ENCODE measurements around the gene FBXL7. TPM values are rescaled to one million over a fixed set of nuclear protein-coding genes. Genes with fewer than 3 reads are reported as not detected.

Gene FBXL7
- total RNA-seq, 2 experiments from 2014 or later, result not detected

GRCh38 chr5:15550502-15551112 lies 50.6 kb downstream of the FBXL7 start:
- POLR2A ChIA-PET, result no interaction called here
- H3K27ac ChIP-seq (ENCODE audit: low read depth, low read length, poor library complexity, severe bottlenecking), result no peak overlapping the region

GRCh38 chr5:15551113-15551504 lies 51.1 kb downstream of the FBXL7 start:
- intact Hi-C loops (cut with micrococcal nuclease; ENCODE audit: unreplicated experiment), result no loop called here
- no peak overlapping the region for H3K27ac ChIP-seq (ENCODE audit: low read depth, low read length, poor library complexity, severe bottlenecking)
- H4K20me1 ChIP-seq (ENCODE audit: insufficient read depth, low read length), result no peaks in the 10 kb centered on the region
- no peak for DNase-seq (ENCODE audit: low spot score)
- H2AFZ ChIP-seq (ENCODE audit: low read length), result no peak overlapping the region
- CTCF ChIA-PET (ENCODE audit: unreplicated experiment), result no interaction called here
- no peaks in the 10 kb centered on the region for H3K36me3 ChIP-seq (ENCODE audit: insufficient read depth, low read length)
- POLR2A ChIA-PET, result no interaction called here
- H3K4me2 ChIP-seq (ENCODE audit: low read length), result no peak overlapping the region
- H3K9me2 ChIP-seq (ENCODE audit: insufficient read depth, low read length), result no peaks in the 10 kb centered on the region
- no TSS peak for BruUV-seq (replicated peaks)
- H3K9me3 ChIP-seq (ENCODE audit: low read length), result no peaks in the 10 kb centered on the region
- no peak overlapping the region for H3K4me3 ChIP-seq (ENCODE audit: low read depth, low read length, poor library complexity, severe bottlenecking)
- TF ChIP-seq CTCF (conservative IDR thresholded peaks at IDR 0.05; ENCODE audit: low read length), result no peak
- TF ChIP-seq EZH2phosphoT487 (IDR thresholded peaks at IDR 0.05; ENCODE audit: borderline replicate concordance, low read depth, low read length), result no peak
- no peaks in the 10 kb centered on the region for H3K79me2 ChIP-seq (ENCODE audit: insufficient read depth, low read depth, low read length)
- no peaks in the 10 kb centered on the region for H3K4me1 ChIP-seq (ENCODE audit: insufficient read depth, low read length, poor library complexity, severe bottlenecking)

More at GRCh38 chr5:15550502-15551112, 50.6 kb downstream of the FBXL7 start:
- H3K4me1 ChIP-seq (ENCODE audit: insufficient read depth, low read length, poor library complexity, severe bottlenecking), result no peaks in the 10 kb centered on the region
- CTCF ChIA-PET (ENCODE audit: unreplicated experiment), result no interaction called here
- DNase-seq (ENCODE audit: low spot score), result no peak
- H4K20me1 ChIP-seq (ENCODE audit: insufficient read depth, low read length), result no peaks in the 10 kb centered on the region
- no peaks in the 10 kb centered on the region for H3K36me3 ChIP-seq (ENCODE audit: insufficient read depth, low read length)
- H3K9me2 ChIP-seq (ENCODE audit: insufficient read depth, low read length), result no peaks in the 10 kb centered on the region
- BruUV-seq (replicated peaks), result no TSS peak
- no peaks in the 10 kb centered on the region for H3K79me2 ChIP-seq (ENCODE audit: insufficient read depth, low read depth, low read length)
- H3K4me2 ChIP-seq (ENCODE audit: low read length), result no peak overlapping the region
- H3K4me3 ChIP-seq (ENCODE audit: low read depth, low read length, poor library complexity, severe bottlenecking), result no peak overlapping the region
- no peak overlapping the region for H2AFZ ChIP-seq (ENCODE audit: low read length)
- intact Hi-C loops (cut with micrococcal nuclease; ENCODE audit: unreplicated experiment), result no loop called here
- TF ChIP-seq EZH2phosphoT487 (IDR thresholded peaks at IDR 0.05; ENCODE audit: borderline replicate concordance, low read depth, low read length), result no peak
- TF ChIP-seq CTCF (conservative IDR thresholded peaks at IDR 0.05; ENCODE audit: low read length), result no peak
- no peaks in the 10 kb centered on the region for H3K9me3 ChIP-seq (ENCODE audit: low read length)

- TF ChIP-seq EZH2phosphoT487 (IDR thresholded peaks at IDR 0.05; ENCODE audit: borderline replicate concordance, low read depth, low read length), result no peak
- TF ChIP-seq CTCF (conservative IDR thresholded peaks at IDR 0.05; ENCODE audit: low read length), result no peak
- Histone ChIP-seq H3K79me2 (ENCODE audit: insufficient read depth, low read depth, low read length) (no peaks in the 10 kb centered on the region), H2AFZ (ENCODE audit: low read length) (no peak overlapping the region), H3K27ac (ENCODE audit: low read depth, low read length, poor library complexity, severe bottlenecking) (no peak overlapping the region), H3K36me3 (ENCODE audit: insufficient read depth, low read length) (no peaks in the 10 kb centered on the region), H3K4me1 (ENCODE audit: insufficient read depth, low read length, poor library complexity, severe bottlenecking) (no peaks in the 10 kb centered on the region), H3K4me3 (ENCODE audit: low read depth, low read length, poor library complexity, severe bottlenecking) (no peak overlapping the region), H3K9me3 (ENCODE audit: low read length) (no peaks in the 10 kb centered on the region), H3K9me2 (ENCODE audit: insufficient read depth, low read length) (no peaks in the 10 kb centered on the region), H3K4me2 (ENCODE audit: low read length) (no peak overlapping the region), H4K20me1 (ENCODE audit: insufficient read depth, low read length) (no peaks in the 10 kb centered on the region)
- no TSS peak for BruUV-seq (replicated peaks)
- intact Hi-C loops (cut with micrococcal nuclease; ENCODE audit: unreplicated experiment), result no loop called here
- ChIA-PET CTCF (ENCODE audit: unreplicated experiment) (no interaction called here), POLR2A (no interaction called here)
- DNase-seq (ENCODE audit: low spot score), result no peak
Observed at GRCh38 chr5:15554542-15554941, 54.6 kb downstream of the FBXL7 start.
